Natural killer cell (primary cell): Measurements from ENCODE around the gene PNRC1. TPM values are rescaled to one million over a fixed set of nuclear protein-coding genes. Genes with fewer than 3 reads are reported as not detected.

Experiments
- ATAC-seq, 3 donors: fragments of 150-1000 bp in 2 of 3; fragments of 200-7000 bp in 1 of 3; cut with Tn5 transposase; 1 replicate in 1 of 3; 2 replicates in 2 of 3; pipeline ENCODE4 v1.10.0; 2021; ENCODE audit warnings: mild to moderate bottlenecking in 2 of 3, moderate library complexity in 2 of 3
- DNase-seq, 2 donors: peaks; one replicate each; pipeline versions ENCODE4 v3.0.0 to v3.0.0-alpha.2; 2013 to 2021; ENCODE audit warnings: mixed read lengths in 1 of 2
- H3K27ac ChIP-seq: one replicate; pipeline ENCODE4 v1.5.1; 2013; ENCODE audit warnings: mild to moderate bottlenecking, low read length
- H3K27me3 ChIP-seq: one replicate; pipeline ENCODE4 v1.6.1; 2013; ENCODE audit warnings: low read length; ENCODE audit not compliant: control insufficient read depth, insufficient read depth
- H3K36me3 ChIP-seq: one replicate; pipeline ENCODE4 v1.6.1; 2013; ENCODE audit warnings: low read length; ENCODE audit not compliant: control insufficient read depth, insufficient read depth
- H3K4me1 ChIP-seq: one replicate; pipeline ENCODE4 v1.6.1; 2013; ENCODE audit warnings: low read length; ENCODE audit not compliant: control insufficient read depth, insufficient read depth
- H3K4me3 ChIP-seq: one replicate; pipeline ENCODE4 v1.5.1; 2013; ENCODE audit warnings: low read length
- H3K9me3 ChIP-seq: one replicate; pipeline ENCODE4 v1.6.1; 2013; ENCODE audit warnings: low read length; ENCODE audit not compliant: control insufficient read depth, insufficient read depth
- H3K27ac Mint-ChIP-seq, 2 donors: one replicate each; pipeline ENCODE4 v1.8.0; 2022; ENCODE audit warnings: mild to moderate bottlenecking in 2 of 2, mixed read lengths in 2 of 2, moderate library complexity in 1 of 2
- H3K27me3 Mint-ChIP-seq, 2 donors: one replicate each; pipeline ENCODE4 v1.8.0; 2022; ENCODE audit warnings: low read depth in 2 of 2, mixed read lengths in 2 of 2
- H3K36me3 Mint-ChIP-seq: one replicate; pipeline ENCODE4 v1.8.0; 2022; ENCODE audit warnings: mixed read lengths
- H3K4me1 Mint-ChIP-seq, 2 donors: one replicate each; pipeline ENCODE4 v1.8.0; 2022; ENCODE audit warnings: mixed read lengths in 2 of 2
- H3K4me3 Mint-ChIP-seq: one replicate; pipeline ENCODE4 v1.8.0; 2022; ENCODE audit warnings: mild to moderate bottlenecking, moderate library complexity, mixed read lengths
- H3K9me3 Mint-ChIP-seq, 2 donors: one replicate each; pipeline ENCODE4 v1.8.0; 2022; ENCODE audit warnings: mixed read lengths in 2 of 2
- CTCF ChIP-seq: fragments of 200-600 bp; IDR thresholded peaks from one replicate; pipeline ENCODE4 v1.8.0; 2022; ENCODE audit warnings: antibody characterized with exemption
- WGBS: methylation state at CpG from one replicate; pipeline ENCODE4 v1.1.7; 2013; ENCODE audit warnings: missing lambda C conversion rate; ENCODE audit not compliant: insufficient coverage; 5-methylcytosine and 5-hydroxymethylcytosine counted together
- intact Hi-C: fragments of 100-400 bp; cut with micrococcal nuclease; formaldehyde crosslinking; loops from one replicate; pipeline ENCODE4 v1.14.2; 2022
- total RNA-seq, 4 donors: library from RNA; stranded (reverse); fragments of 120-200 nt in 1 of 4; gene quantifications; one replicate each; pipeline versions ENCODE4 v1.2.3 to v1.2.4, GENCODE V29; 2013 to 2022

PNRC1 gene
- total RNA-seq, 3 donors from 2014 or later (not counting 1 experiment from before 2014, with no cell fraction given) = 695 to 970 (median 712) TPM

DNA sequence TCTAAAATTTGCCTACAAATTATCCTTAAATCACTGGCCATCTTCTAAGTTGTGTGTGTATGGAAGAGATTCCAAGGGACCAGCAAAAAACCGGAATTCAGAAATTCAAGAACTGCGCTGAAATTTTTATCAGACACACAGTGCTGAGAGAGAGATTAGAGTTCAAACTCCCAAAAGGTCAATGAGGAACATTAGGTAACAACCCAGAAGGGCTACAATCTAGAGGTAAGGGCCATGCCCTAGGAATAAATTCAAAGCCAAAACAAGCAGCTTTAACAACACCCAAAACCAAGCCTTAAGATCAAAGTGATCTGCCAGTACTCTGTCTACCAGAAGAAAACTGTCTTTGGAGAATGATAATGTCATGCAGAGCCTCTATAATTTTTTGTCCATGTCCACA, 19.6 kb downstream of the PNRC1 start:
- Histone ChIP-seq H3K27me3 (no peaks in the 10 kb centered on the region), H3K27ac (no peak overlapping the region), H3K36me3 (no peaks in the 10 kb centered on the region), H3K4me3 (no peak overlapping the region), H3K4me1 (no peaks in the 10 kb centered on the region), H3K9me3 (no peaks in the 10 kb centered on the region)
- no peak overlapping the region for H3K4me3 Mint-ChIP-seq
- no peaks in the 10 kb centered on the region for H3K27me3 Mint-ChIP-seq
- TF ChIP-seq CTCF = no peak
- no peak overlapping the region for H3K27ac Mint-ChIP-seq
- ATAC-seq (no peak), DNase-seq (no peak)
- H3K9me3 Mint-ChIP-seq = no peaks in the 10 kb centered on the region
- 95% methylated on average over 2 of the region's 2 CpGs for WGBS
- intact Hi-C loops = no loop called here
- H3K36me3 Mint-ChIP-seq = no peaks in the 10 kb centered on the region
- no peaks in the 10 kb centered on the region for H3K4me1 Mint-ChIP-seq

- Mint-ChIP-seq H3K27ac (no peak overlapping the region), H3K9me3 (no peaks in the 10 kb centered on the region), H3K36me3 (no peaks in the 10 kb centered on the region), H3K27me3 (no peaks in the 10 kb centered on the region), H3K4me3 (no peak overlapping the region), H3K4me1 (no peaks in the 10 kb centered on the region)
- intact Hi-C loops = no loop called here
- H3K4me1 ChIP-seq = no peaks in the 10 kb centered on the region
- no peaks in the 10 kb centered on the region for H3K9me3 ChIP-seq
- H3K27ac ChIP-seq = no peak overlapping the region
- TF ChIP-seq CTCF = no peak
- ATAC-seq (no peak), DNase-seq (no peak)
- H3K36me3 ChIP-seq = no peaks in the 10 kb centered on the region
- no peak overlapping the region for H3K4me3 ChIP-seq
- WGBS = 97% methylated on average over 2 of the region's 3 CpGs
- H3K27me3 ChIP-seq = no peaks in the 10 kb centered on the region
Observed at GRCh38 chr6:89110284-89110683, 29.7 kb downstream of the PNRC1 start.

DNA sequence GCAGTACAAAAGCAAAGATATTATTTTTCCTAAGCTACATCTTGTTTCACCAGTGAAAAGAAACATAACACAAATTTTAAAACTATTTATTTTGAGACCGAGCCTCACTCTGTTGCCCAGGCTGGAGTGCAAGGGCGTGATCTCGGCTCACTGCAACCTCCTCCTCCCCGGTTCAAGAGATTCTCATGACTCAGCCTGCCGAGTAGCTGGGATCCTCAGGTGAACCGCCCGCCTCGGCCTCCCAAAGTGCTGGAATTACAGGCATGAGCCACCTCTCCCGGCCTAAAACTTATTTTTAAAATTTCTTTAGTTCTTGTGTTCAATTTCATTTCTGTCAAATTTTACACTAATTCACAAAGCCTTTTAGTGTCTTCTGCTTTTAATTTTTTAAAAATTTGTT, 31.4 kb downstream of the PNRC1 start:
- H3K27me3 Mint-ChIP-seq = no peaks in the 10 kb centered on the region
- H3K9me3 Mint-ChIP-seq = no peaks in the 10 kb centered on the region
- no peak for TF ChIP-seq CTCF
- Histone ChIP-seq H3K27ac (no peak overlapping the region), H3K27me3 (no peaks in the 10 kb centered on the region), H3K36me3 (no peaks in the 10 kb centered on the region), H3K9me3 (no peaks in the 10 kb centered on the region), H3K4me1 (peaks cover 1% of the 10 kb centered on the region), H3K4me3 (no peak overlapping the region)
- intact Hi-C loops = no loop called here
- DNase-seq = no peak
- 96% methylated on average over 9 of the region's 9 CpGs for WGBS
- ATAC-seq = no peak
- H3K4me3 Mint-ChIP-seq = no peak overlapping the region
- H3K36me3 Mint-ChIP-seq = no peaks in the 10 kb centered on the region
- no peak overlapping the region for H3K27ac Mint-ChIP-seq
- H3K4me1 Mint-ChIP-seq = peaks cover 1 to 5% of the 10 kb centered on the region in 2 donors

- Histone ChIP-seq H3K36me3 (no peaks in the 10 kb centered on the region), H3K4me1 (peaks cover 9% of the 10 kb centered on the region), H3K27me3 (no peaks in the 10 kb centered on the region), H3K4me3 (no peak overlapping the region), H3K27ac (no peak overlapping the region), H3K9me3 (no peaks in the 10 kb centered on the region)
- Mint-ChIP-seq H3K9me3 (no peaks in the 10 kb centered on the region), H3K36me3 (no peaks in the 10 kb centered on the region), H3K4me3 (peak overlapping the region; percentile 93), H3K4me1 (peaks cover 6 to 15% of the 10 kb centered on the region in 2 donors), H3K27me3 (no peaks in the 10 kb centered on the region), H3K27ac (peak overlapping the region; percentile 54 to 78)
- no peak for DNase-seq
- no peak for ATAC-seq
- intact Hi-C loops = loop anchor here (5.0 kb wide), 1 partner anchor 34 kb away; the partner anchor contains the start of gene PNRC1
- 100% methylated on average over 1 of the region's 6 CpGs for WGBS
- TF ChIP-seq CTCF = no peak
Observed at GRCh38 chr6:89116702-89117101, 36.2 kb downstream of the PNRC1 start.
